Activated CD8-positive, alpha-beta T cell treated with anti-CD3 and anti-CD28 coated beads, Interleukin-2, amount 10 ng/mL, durations not matched to agents 7 days and 5 days (primary cell): Measurements from ENCODE around the gene RHOT2. TPM values are rescaled to one million over a fixed set of nuclear protein-coding genes. Genes with fewer than 3 reads are reported as not detected.

ENCODE experiments used
- ATAC-seq: fragments of 150-1000 bp; cut with Tn5 transposase; one replicate; pipeline ENCODE4 v1.10.0; 2021; ENCODE audit warnings: moderate library complexity
- CTCF ChIA-PET: fragments of 350-600 bp; sonication (Branson Sonifier 250); formaldehyde crosslinking; loops from one replicate; lab custom pipeline; 2021; ENCODE audit warnings: antibody characterized with exemption; lab: Charles Lee
- POLR2A ChIA-PET: fragments of 350-600 bp; sonication (Branson Sonifier 250); formaldehyde crosslinking; loops from one replicate; lab custom pipeline; 2021; ENCODE audit warnings: antibody characterized with exemption; lab: Charles Lee
- DNase-seq: peaks from one replicate; pipeline ENCODE4 v3.0.0-alpha.2; 2020
- H3K27ac Mint-ChIP-seq: one replicate; pipeline ENCODE4 v1.8.0; 2021; ENCODE audit warnings: mild to moderate bottlenecking, mixed read lengths
- H3K27me3 Mint-ChIP-seq: one replicate; pipeline ENCODE4 v1.8.0; 2021; ENCODE audit warnings: low read depth, mixed read lengths
- H3K36me3 Mint-ChIP-seq: one replicate; pipeline ENCODE4 v1.8.0; 2021; ENCODE audit warnings: low read depth, mixed read lengths
- H3K4me1 Mint-ChIP-seq: one replicate; pipeline ENCODE4 v1.8.0; 2021; ENCODE audit warnings: low read depth, mixed read lengths
- H3K4me3 Mint-ChIP-seq: one replicate; pipeline ENCODE4 v1.8.0; 2021; ENCODE audit warnings: mild to moderate bottlenecking, mixed read lengths
- H3K9me3 Mint-ChIP-seq: one replicate; pipeline ENCODE4 v1.8.0; 2022; ENCODE audit warnings: mixed read lengths; ENCODE audit not compliant: insufficient read depth
- total RNA-seq, 2 experiments: library from RNA; stranded (reverse); gene quantifications; one replicate each; pipeline ENCODE4 v1.2.3, GENCODE V29; 2021

RHOT2 gene
- total RNA-seq, 2 experiments from 2014 or later = 135 to 139 TPM

DNA sequence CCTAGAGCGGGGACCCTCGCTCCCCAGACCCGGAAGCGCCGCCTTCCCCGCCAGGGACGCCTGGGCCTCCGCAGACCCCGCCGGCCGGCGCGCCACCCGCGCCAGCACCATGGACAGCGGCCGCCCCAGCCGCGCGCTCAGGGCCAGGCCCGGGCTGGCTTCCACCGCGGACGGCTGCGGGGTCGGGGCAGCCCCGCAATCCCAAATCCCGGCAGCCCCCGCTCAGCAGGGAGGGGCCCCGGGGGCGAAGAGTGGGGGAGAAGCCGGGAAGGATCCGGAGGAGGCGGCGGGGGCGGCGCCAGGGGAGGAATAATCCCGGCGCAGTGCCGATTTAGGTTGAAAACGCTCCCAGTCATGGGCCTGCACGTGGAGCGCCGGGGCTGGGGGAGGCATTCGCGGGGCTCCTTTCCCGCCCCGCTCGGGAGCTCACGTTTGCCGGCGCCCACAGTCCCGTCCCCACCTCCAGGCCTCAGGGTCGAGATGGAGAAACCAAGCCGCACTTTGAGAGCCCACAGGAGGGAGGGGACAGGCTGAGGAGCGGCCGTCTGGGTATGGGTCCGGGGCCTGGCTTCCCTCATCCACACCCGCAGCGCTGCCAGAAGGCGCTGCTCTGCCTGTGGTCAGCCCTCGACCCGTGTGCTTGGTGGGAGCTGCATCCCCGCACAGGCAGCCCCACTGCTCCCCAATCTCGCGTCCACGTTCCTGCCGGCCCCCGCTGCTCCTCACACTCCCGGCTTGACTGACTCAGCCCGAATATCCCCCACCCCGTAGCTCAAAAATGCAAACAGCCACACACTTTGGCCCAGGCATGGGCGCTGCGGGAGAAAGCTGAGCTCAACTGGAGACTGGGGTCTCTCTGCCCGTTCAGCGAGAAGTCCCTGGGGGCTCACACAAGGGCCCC lies 33.0 kb downstream of the RHOT2 start:
- peak; percentile 54 for DNase-seq
- POLR2A ChIA-PET = interaction anchor here (0.9 kb wide), 1 partner anchor 11 kb away, joined by 3 read pairs; the partner anchor contains the start of gene WDR24
- H3K9me3 Mint-ChIP-seq = no peaks in the 10 kb centered on the region
- H3K36me3 Mint-ChIP-seq = no peaks in the 10 kb centered on the region
- H3K4me1 Mint-ChIP-seq = peaks cover 17% of the 10 kb centered on the region
- no peak overlapping the region for H3K4me3 Mint-ChIP-seq
- peak; percentile 73 for ATAC-seq
- no peak overlapping the region for H3K27ac Mint-ChIP-seq
- CTCF ChIA-PET = interaction anchor here (0.9 kb wide), 1 partner anchor 11 kb away, joined by 3 read pairs; no protein-coding TSS in a partner anchor
- H3K27me3 Mint-ChIP-seq = peaks cover 33% of the 10 kb centered on the region

- Mint-ChIP-seq H3K4me1 (peaks cover 11% of the 10 kb centered on the region), H3K4me3 (no peak overlapping the region), H3K27ac (no peak overlapping the region), H3K36me3 (no peaks in the 10 kb centered on the region), H3K27me3 (peaks cover 45% of the 10 kb centered on the region), H3K9me3 (no peaks in the 10 kb centered on the region)
- no peak for ATAC-seq
- CTCF ChIA-PET = no interaction called here
- no peak for DNase-seq
- POLR2A ChIA-PET = no interaction called here
Observed at GRCh38 chr16:702341-702740, 34.4 kb downstream of the RHOT2 start.

- H3K27me3 Mint-ChIP-seq = peaks cover 52% of the 10 kb centered on the region
- no peaks in the 10 kb centered on the region for H3K9me3 Mint-ChIP-seq
- ChIA-PET CTCF (interaction anchor here (1.0 kb wide), 1 partner anchor 9 kb away, joined by 4 read pairs; no protein-coding TSS in a partner anchor), POLR2A (interaction anchor here (0.7 to 1.0 kb wide), 2 partner anchors 8 to 13 kb away, joined by 3 to 4 read pairs; partner anchors contain the start of gene WDR24)
- ATAC-seq (no peak), DNase-seq (no peak)
- H3K27ac Mint-ChIP-seq = no peak overlapping the region
- no peak overlapping the region for H3K4me3 Mint-ChIP-seq
- H3K36me3 Mint-ChIP-seq = no peaks in the 10 kb centered on the region
- H3K4me1 Mint-ChIP-seq = peaks cover 11% of the 10 kb centered on the region
Observed at GRCh38 chr16:703406-703805, 35.5 kb downstream of the RHOT2 start.

GRCh38 chr16:704047-704446 lies 36.1 kb downstream of the RHOT2 start:
- ATAC-seq (no peak), DNase-seq (no peak)
- no peaks in the 10 kb centered on the region for H3K36me3 Mint-ChIP-seq
- POLR2A ChIA-PET = interaction anchor here (1.0 to 1.1 kb wide), 2 partner anchors 9 to 11 kb away, joined by 3 read pairs; partner anchors contain the start of gene METRN
- no peak overlapping the region for H3K4me3 Mint-ChIP-seq
- no peaks in the 10 kb centered on the region for H3K9me3 Mint-ChIP-seq
- CTCF ChIA-PET = interaction anchor here (1.0 kb wide), 1 partner anchor 9 kb away, joined by 4 read pairs; no protein-coding TSS in a partner anchor
- H3K27me3 Mint-ChIP-seq = peaks cover 53% of the 10 kb centered on the region
- H3K27ac Mint-ChIP-seq = no peak overlapping the region
- peaks cover 8% of the 10 kb centered on the region for H3K4me1 Mint-ChIP-seq

DNA sequence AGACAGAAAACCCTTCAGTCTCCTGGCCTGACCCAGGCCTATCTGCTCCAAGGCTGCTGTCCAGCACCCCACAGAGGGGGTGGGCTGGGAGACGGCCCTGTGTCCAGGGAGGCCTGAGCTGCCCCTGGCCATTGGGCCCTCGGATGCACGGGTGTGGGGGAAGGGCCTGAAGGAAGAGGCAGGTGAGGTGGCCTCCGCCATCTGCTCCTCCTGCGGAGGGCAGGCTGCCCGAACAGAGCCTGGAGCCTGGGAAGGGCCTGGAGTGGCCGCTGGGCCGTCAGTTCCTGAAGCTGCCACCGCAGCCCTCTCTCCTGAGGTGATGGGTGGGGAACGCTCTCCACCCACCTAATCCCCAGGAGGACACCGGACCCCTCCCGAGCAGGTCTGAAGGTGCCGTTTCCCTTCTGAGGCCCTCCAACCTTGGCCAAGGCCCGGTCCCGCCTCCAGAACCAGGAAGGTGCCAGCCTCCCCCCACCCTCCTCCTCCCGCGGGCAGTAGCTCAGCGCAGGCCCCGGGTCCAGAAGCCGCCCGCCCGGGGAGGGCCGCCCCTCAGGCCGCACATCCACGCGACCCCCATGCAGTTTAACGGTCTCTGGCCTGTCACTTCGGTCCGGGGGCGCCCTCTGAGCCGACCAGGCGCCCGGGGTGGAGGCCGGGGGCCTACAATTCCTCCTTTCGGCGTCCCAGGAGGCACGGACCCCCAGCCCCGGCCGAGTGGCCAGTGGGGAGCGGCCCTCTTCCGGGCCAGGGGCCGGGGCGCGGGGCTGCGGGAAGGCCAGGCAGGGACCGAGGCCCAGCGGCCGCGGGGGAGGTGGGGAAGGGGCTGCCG lies 36.8 kb downstream of the RHOT2 start:
- H3K4me3 Mint-ChIP-seq = no peak overlapping the region
- H3K9me3 Mint-ChIP-seq = no peaks in the 10 kb centered on the region
- ChIA-PET POLR2A (interaction anchor here (1.1 kb wide), 1 partner anchor 10 kb away, joined by 3 read pairs; the partner anchor contains the start of gene METRN), CTCF (no interaction called here)
- DNase-seq = no peak
- H3K27me3 Mint-ChIP-seq = peaks cover 53% of the 10 kb centered on the region
- H3K36me3 Mint-ChIP-seq = no peaks in the 10 kb centered on the region
- ATAC-seq = no peak
- H3K4me1 Mint-ChIP-seq = peaks cover under 1% of the 10 kb centered on the region
- no peak overlapping the region for H3K27ac Mint-ChIP-seq

DNA sequence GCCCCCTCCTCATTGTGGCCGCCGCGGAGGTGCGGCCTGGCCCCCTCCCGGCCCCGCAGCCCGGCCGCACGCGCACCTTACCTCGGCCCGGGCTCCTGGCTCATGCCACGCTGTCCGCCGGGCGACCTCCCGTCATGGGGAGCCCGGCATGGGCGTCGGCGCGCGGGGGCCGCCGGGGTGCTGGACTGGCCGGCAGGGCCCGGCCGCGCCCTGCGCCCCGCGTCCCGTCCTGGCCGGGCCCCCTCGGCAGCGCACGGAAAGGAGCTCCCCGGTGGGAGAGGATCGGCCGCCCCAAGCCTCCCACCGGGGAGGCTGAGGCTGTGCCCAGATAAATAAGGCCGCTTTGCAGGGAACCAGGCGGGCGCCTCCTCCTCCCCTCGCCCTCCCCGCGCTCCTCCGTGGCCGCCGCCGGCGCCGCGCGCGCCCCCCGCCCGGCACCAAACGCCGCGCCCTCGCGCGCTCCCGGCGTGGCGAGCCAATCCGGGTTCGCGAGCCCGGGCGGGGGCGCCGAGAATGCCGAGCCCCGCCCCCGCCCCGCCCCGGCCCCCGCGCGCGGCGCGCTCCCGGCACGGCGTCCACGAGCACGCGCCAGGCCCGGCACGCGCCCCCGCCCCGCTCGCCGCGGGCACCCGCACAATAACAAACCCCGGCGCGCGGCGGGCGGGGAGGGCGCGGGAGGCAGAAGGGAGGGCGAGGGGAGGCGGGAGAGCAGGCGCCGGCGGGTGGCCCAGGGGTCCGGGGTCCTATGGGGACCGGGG lies 37.7 kb downstream of the RHOT2 start, which contains the start of gene FBXL16:
Gene FBXL16, minus strand, starts transcription at position 371 of the 758 bp plus-strand sequence. CDS start 8,396 bp downstream, outside the sequence.
- CTCF ChIA-PET = no interaction called here
- Mint-ChIP-seq H3K4me1 (no peaks in the 10 kb centered on the region), H3K4me3 (no peak within 1 kb of the TSS), H3K27ac (no peak within 1 kb of the TSS), H3K36me3 (no peaks in the 10 kb centered on the region), H3K27me3 (peaks cover 51% of the 10 kb centered on the region), H3K9me3 (no peaks in the 10 kb centered on the region)
- DNase-seq (no peak), ATAC-seq (no peak)
- POLR2A ChIA-PET = interaction anchor here (1.1 kb wide), 1 partner anchor 15 kb away, joined by 3 read pairs; no protein-coding TSS in a partner anchor

GRCh38 chr16:706189-707061 lies 38.5 kb downstream of the RHOT2 start:
- no peak for ATAC-seq
- DNase-seq = no peak
- Mint-ChIP-seq H3K9me3 (no peaks in the 10 kb centered on the region), H3K36me3 (no peaks in the 10 kb centered on the region), H3K4me1 (no peaks in the 10 kb centered on the region), H3K27ac (no peak overlapping the region), H3K4me3 (no peak overlapping the region), H3K27me3 (peaks cover 48% of the 10 kb centered on the region)
- POLR2A ChIA-PET = interaction anchor here (1.1 kb wide), 1 partner anchor 16 kb away, joined by 3 read pairs; no protein-coding TSS in a partner anchor
- CTCF ChIA-PET = interaction anchor here (1.0 to 1.7 kb wide), 3 partner anchors 13 to 80 kb away, joined by 3 to 5 read pairs (median 4); no protein-coding TSS in a partner anchor

GRCh38 chr16:707062-707538 lies 39.2 kb downstream of the RHOT2 start:
- no peak for DNase-seq
- Mint-ChIP-seq H3K9me3 (no peaks in the 10 kb centered on the region), H3K27me3 (peaks cover 41% of the 10 kb centered on the region), H3K27ac (no peak overlapping the region), H3K36me3 (no peaks in the 10 kb centered on the region), H3K4me1 (peaks cover 1% of the 10 kb centered on the region), H3K4me3 (no peak overlapping the region)
- CTCF ChIA-PET = interaction anchor here (1.0 to 1.7 kb wide), 4 partner anchors 9 to 80 kb away, joined by 3 to 5 read pairs (median 4); no protein-coding TSS in a partner anchor
- POLR2A ChIA-PET = no interaction called here
- ATAC-seq = no peak

DNA sequence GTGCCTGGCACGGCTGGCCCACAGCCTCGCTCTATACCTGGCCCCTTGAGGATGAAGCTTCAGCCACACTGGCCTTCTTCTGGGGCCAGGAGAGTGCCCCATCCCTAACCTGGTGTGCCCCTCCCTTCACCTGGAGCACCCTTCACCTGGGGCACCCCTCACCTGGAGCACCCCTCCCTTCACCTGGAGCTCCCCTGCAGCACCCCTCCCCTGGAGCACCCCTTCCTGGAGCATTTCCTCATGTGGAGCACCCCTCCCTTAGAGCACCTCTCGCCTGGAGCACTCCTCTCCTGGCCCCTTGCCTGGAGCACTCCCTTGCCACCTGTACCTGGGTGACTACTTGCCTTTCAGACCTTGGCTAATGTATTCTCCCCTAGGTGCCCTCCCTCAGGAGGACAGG lies 40.1 kb downstream of the RHOT2 start:
- DNase-seq (no peak), ATAC-seq (no peak)
- Mint-ChIP-seq H3K4me1 (peaks cover 1% of the 10 kb centered on the region), H3K9me3 (no peaks in the 10 kb centered on the region), H3K27ac (no peak overlapping the region), H3K27me3 (peaks cover 35% of the 10 kb centered on the region), H3K36me3 (no peaks in the 10 kb centered on the region), H3K4me3 (no peak overlapping the region)
- POLR2A ChIA-PET = interaction anchor here (0.9 to 1.0 kb wide), 2 partner anchors 14 to 18 kb away, joined by 3 read pairs; no protein-coding TSS in a partner anchor
- CTCF ChIA-PET = interaction anchor here (1.0 to 1.7 kb wide), 5 partner anchors 8 to 79 kb away, joined by 3 to 4 read pairs (median 3); partner anchors contain the start of gene CIAO3

GRCh38 chr16:708959-709358 lies 41.0 kb downstream of the RHOT2 start:
- ChIA-PET POLR2A (interaction anchor here (0.9 kb wide), 1 partner anchor 13 kb away, joined by 3 read pairs; no protein-coding TSS in a partner anchor), CTCF (interaction anchor here (1.2 kb wide), 1 partner anchor 32 kb away, joined by 3 read pairs; the partner anchor contains the start of gene CIAO3)
- Mint-ChIP-seq H3K36me3 (no peaks in the 10 kb centered on the region), H3K4me3 (no peak overlapping the region), H3K9me3 (no peaks in the 10 kb centered on the region), H3K27me3 (peaks cover 29% of the 10 kb centered on the region), H3K27ac (no peak overlapping the region), H3K4me1 (peaks cover 2% of the 10 kb centered on the region)
- ATAC-seq (no peak), DNase-seq (no peak)
